OCI-LY3 (cell line): Measurements from ENCODE around the gene LRRC9.

Source experiments
- H2AFZ ChIP-seq: fragments of 200-600, 300-600 bp; shearing (Covaris generic); 2 replicates; pipeline ENCODE4 v1.6.0; 2014; ENCODE audit warnings: antibody characterized with exemption, low read depth, low read length
- H3K27ac ChIP-seq: fragments of 200-600, 300-600 bp; sonication (generic); 2 replicates; pipeline ENCODE4 v1.5.1; 2014; ENCODE audit warnings: mild to moderate bottlenecking, low read length, moderate library complexity, mixed read lengths
- H3K27me3 ChIP-seq: fragments of 200-600, 300-600 bp; sonication (generic); 2 replicates; pipeline ENCODE4 v1.6.1; 2014; ENCODE audit warnings: low read depth, low read length, mixed read lengths
- H3K36me3 ChIP-seq: fragments of 200-600, 300-600 bp; sonication (generic); replicated peaks from 2 replicates; pipeline ENCODE3; 2014; ENCODE audit warnings: low read depth, low read length, mixed read lengths
- H3K4me1 ChIP-seq: fragments of 300-600, 200-600 bp; sonication (generic); 2 replicates; pipeline ENCODE4 v1.6.1; 2014; ENCODE audit warnings: low read length, mixed read lengths
- H3K4me2 ChIP-seq: fragments of 200-600, 300-600 bp; sonication (generic); 2 replicates; pipeline ENCODE4 v1.6.1; 2014; ENCODE audit warnings: low read length, mixed read lengths
- H3K4me3 ChIP-seq: fragments of 300-600, 200-600 bp; sonication (generic); 2 replicates; pipeline ENCODE4 v1.5.1; 2014; ENCODE audit warnings: antibody characterized with exemption, mild to moderate bottlenecking, low read length, moderate library complexity
- H3K79me2 ChIP-seq: fragments of 300-600, 200-600 bp; shearing (Covaris generic); 2 replicates; pipeline ENCODE4 v1.6.1; 2014; ENCODE audit warnings: mild to moderate bottlenecking, low read length, mixed read lengths
- H3K9ac ChIP-seq: fragments of 300-600, 200-600 bp; shearing (Covaris generic); 2 replicates; pipeline ENCODE4 v1.6.0; 2014; ENCODE audit warnings: mild to moderate bottlenecking, low read length, moderate library complexity
- H3K9me3 ChIP-seq: fragments of 200-600, 300-600 bp; shearing (Covaris generic); 2 replicates; pipeline ENCODE4 v1.6.1; 2014; ENCODE audit warnings: low read length, mixed read lengths; ENCODE audit not compliant: insufficient read depth
- H4K20me1 ChIP-seq: fragments of 200-600, 300-600 bp; sonication (generic); 2 replicates; pipeline ENCODE4 v1.6.1; 2016; ENCODE audit warnings: low read length, mixed read lengths; ENCODE audit not compliant: insufficient read depth
- CTCF ChIP-seq: fragments of 200-600, 300-600 bp; sonication (generic); IDR thresholded peaks from 2 replicates; pipeline ENCODE4 v1.5.1; 2014; ENCODE audit warnings: antibody characterized with exemption, low read length, low read depth
- EZH2phosphoT487 ChIP-seq: fragments of 200-600 bp; shearing (Covaris generic); IDR thresholded peaks from 2 replicates; pipeline ENCODE4 v1.6.1; 2018; ENCODE audit warnings: antibody characterized with exemption, mixed run types, low read depth

LRRC9 gene

GRCh38 chr14:60058087-60058486 lies 138.1 kb downstream of the LRRC9 start:
- Histone ChIP-seq H3K79me2 (no peaks in the 10 kb centered on the region), H3K9ac (no peak overlapping the region), H3K27ac (no peak overlapping the region), H3K27me3 (0 out of 2 replicates have a peak, but pooled peaks cover 4% of the 10 kb centered on the region), H4K20me1 (no peaks in the 10 kb centered on the region), H2AFZ (no peak overlapping the region), H3K9me3 (no peaks in the 10 kb centered on the region), H3K4me3 (no peak overlapping the region), H3K4me1 (no peaks in the 10 kb centered on the region), H3K4me2 (no peak overlapping the region), H3K36me3 (no peaks in the 10 kb centered on the region)
- TF ChIP-seq CTCF (no peak), EZH2phosphoT487 (no peak)

- Histone ChIP-seq H3K4me3 (no peak overlapping the region), H3K9me3 (no peaks in the 10 kb centered on the region), H3K79me2 (no peaks in the 10 kb centered on the region), H3K9ac (no peak overlapping the region), H3K4me2 (no peak overlapping the region), H2AFZ (no peak overlapping the region), H3K4me1 (no peaks in the 10 kb centered on the region), H3K27me3 (0 out of 2 replicates have a peak, but pooled peaks cover 4% of the 10 kb centered on the region), H3K36me3 (no peaks in the 10 kb centered on the region), H4K20me1 (no peaks in the 10 kb centered on the region), H3K27ac (no peak overlapping the region)
- TF ChIP-seq EZH2phosphoT487: no peak
- TF ChIP-seq CTCF: no peak
These were observed 141.4 kb downstream of the LRRC9 start for GRCh38 chr14:60061371-60061770.

GRCh38 chr14:60064491-60065072 lies 144.6 kb downstream of the LRRC9 start:
- 0 out of 2 replicates have a peak, but pooled peaks cover 4% of the 10 kb centered on the region for H3K27me3 ChIP-seq
- H3K4me2 ChIP-seq: no peak overlapping the region
- no peaks in the 10 kb centered on the region for H3K36me3 ChIP-seq
- H3K9me3 ChIP-seq: no peaks in the 10 kb centered on the region
- no peak overlapping the region for H3K9ac ChIP-seq
- no peaks in the 10 kb centered on the region for H3K79me2 ChIP-seq
- no peaks in the 10 kb centered on the region for H4K20me1 ChIP-seq
- no peaks in the 10 kb centered on the region for H3K4me1 ChIP-seq
- TF ChIP-seq CTCF (peak; percentile 64), EZH2phosphoT487 (no peak)
- no peak overlapping the region for H3K4me3 ChIP-seq
- H2AFZ ChIP-seq: no peak overlapping the region
- no peak overlapping the region for H3K27ac ChIP-seq

GRCh38 chr14:60067882-60068281 lies 147.9 kb downstream of the LRRC9 start:
- Histone ChIP-seq H3K4me3 (no peak overlapping the region), H3K9me3 (no peaks in the 10 kb centered on the region), H3K9ac (no peak overlapping the region), H2AFZ (no peak overlapping the region), H3K27ac (no peak overlapping the region), H4K20me1 (no peaks in the 10 kb centered on the region), H3K4me2 (no peak overlapping the region), H3K27me3 (no peaks in the 10 kb centered on the region), H3K4me1 (no peaks in the 10 kb centered on the region), H3K79me2 (no peaks in the 10 kb centered on the region), H3K36me3 (no peaks in the 10 kb centered on the region)
- TF ChIP-seq EZH2phosphoT487: no peak
- TF ChIP-seq CTCF: no peak
